Thyroid gland (tissue), 4 donors: ENCODE measurements around the gene FBXO31. TPM values are rescaled to one million over a fixed set of nuclear protein-coding genes. Genes with fewer than 3 reads are reported as not detected.

Experiments used
- DNase-seq, 2 donors: peaks; one replicate each; pipeline ENCODE4 v3.0.0-alpha.2; 2019
- H3K27ac ChIP-seq, 3 donors: fragments of 200-600 bp; sonication (generic); 1 replicate in 2 of 3; 2 replicates in 1 of 3; pipeline ENCODE4 v1.5.1; 2016 to 2019; ENCODE audit warnings: mild to moderate bottlenecking in 1 of 3, moderate library complexity in 1 of 3
- H3K27me3 ChIP-seq: fragments of 200-600 bp; sonication (generic); one replicate; pipeline ENCODE4 v1.5.1; 2019
- H3K36me3 ChIP-seq, 2 donors: fragments of 200-600 bp; sonication (generic); one replicate each; pipeline ENCODE4 v1.5.1; 2016 to 2019
- H3K4me1 ChIP-seq, 2 donors: fragments of 200-600 bp; sonication (generic); one replicate each; pipeline ENCODE4 v1.5.1; 2017 to 2019
- H3K4me3 ChIP-seq, 3 donors: fragments of 200-600 bp; sonication (generic); replicated peaks in 1 of 3; 1 replicate in 2 of 3; 2 replicates in 1 of 3; pipeline ENCODE4 v1.5.1; 2016; ENCODE audit warnings: mild to moderate bottlenecking in 1 of 3
- H3K9me3 ChIP-seq: fragments of 200-600 bp; sonication (generic); one replicate; pipeline ENCODE4 v1.5.1; 2017
- CTCF ChIP-seq, 6 experiments: fragments of 200-600 bp in 3 of 6; fragments of 450-650 bp in 3 of 6; sonication (generic) in 3 of 6; IDR thresholded peaks; one replicate each; pipeline ENCODE4 v1.5.1; 2016 to 2019; ENCODE audit warnings: antibody characterized with exemption in 6 of 6, mild to moderate bottlenecking in 2 of 6, inconsistent platforms in 1 of 6, moderate library complexity in 1 of 6
- POLR2A ChIP-seq, 2 donors: fragments of 450-650 bp; IDR thresholded peaks; one replicate each; pipeline ENCODE4 v1.6.1; 2017; ENCODE audit warnings: antibody characterized with exemption in 2 of 2, mild to moderate bottlenecking in 2 of 2, moderate library complexity in 1 of 2
- WGBS, 2 donors: methylation state at CpG; one replicate each; pipeline ENCODE4 v1.1.5; 2017; 5-methylcytosine and 5-hydroxymethylcytosine counted together
- intact Hi-C: fragments of 100-400 bp; cut with DNase I; formaldehyde crosslinking; loops from one replicate; pipeline ENCODE4 v1.15.1; 2023
- total RNA-seq, 4 donors: library from RNA; depleted of rRNA; stranded (reverse); fragments of >200 nt; gene quantifications; one replicate each; pipeline ENCODE4 v1.2.3, GENCODE V29; 2016

Gene FBXO31
- total RNA-seq, 4 donors from 2014 or later: 23.8 to 62.5 (median 54.9) TPM

- peaks cover 4 to 26% of the 10 kb centered on the region in 2 donors for H3K4me1 ChIP-seq
- H3K27me3 ChIP-seq: no peaks in the 10 kb centered on the region
- peaks cover 0 to 8% of the 10 kb centered on the region in 2 donors for H3K36me3 ChIP-seq
- WGBS, 2 donors: 81 to 89% methylated on average over 14 of the region's 14 CpGs
- TF ChIP-seq POLR2A (IDR thresholded peaks at IDR 0.05) (no peak), CTCF (IDR thresholded peaks at IDR 0.05) (no peak)
- H3K27ac ChIP-seq: no peak overlapping the region
- no peak for DNase-seq
- no peak overlapping the region for H3K4me3 ChIP-seq
- H3K9me3 ChIP-seq: no peaks in the 10 kb centered on the region
- intact Hi-C loops: no loop called here
Measured at GRCh38 chr16:87369117-87369765, 14.3 kb downstream of the FBXO31 start.

GRCh38 chr16:87368029-87368770 lies 15.4 kb downstream of the FBXO31 start:
- Histone ChIP-seq H3K36me3 (peaks cover 0 to 8% of the 10 kb centered on the region in 2 donors), H3K4me1 (peaks cover 14 to 35% of the 10 kb centered on the region in 2 donors), H3K4me3 (no peak overlapping the region), H3K27me3 (no peaks in the 10 kb centered on the region), H3K9me3 (no peaks in the 10 kb centered on the region), H3K27ac (no peak overlapping the region)
- TF ChIP-seq POLR2A (IDR thresholded peaks at IDR 0.05) (no peak), CTCF (IDR thresholded peaks at IDR 0.05) (no peak)
- DNase-seq: no peak
- intact Hi-C loops: no loop called here
- 75 to 88% methylated on average over 5 of the region's 5 CpGs for WGBS, 2 donors

- Histone ChIP-seq H3K27me3 (no peaks in the 10 kb centered on the region), H3K4me1 (peaks cover 14 to 40% of the 10 kb centered on the region in 2 donors), H3K4me3 (no peak overlapping the region), H3K9me3 (no peaks in the 10 kb centered on the region), H3K36me3 (peaks cover 0 to 8% of the 10 kb centered on the region in 2 donors), H3K27ac (no peak overlapping the region)
- no peak for DNase-seq
- intact Hi-C loops: no loop called here
- TF ChIP-seq POLR2A (IDR thresholded peaks at IDR 0.05) (no peak), CTCF (IDR thresholded peaks at IDR 0.05) (no peak)
- WGBS, 2 donors: 87 to 88% methylated on average over 9 of the region's 9 CpGs
Measured at GRCh38 chr16:87367529-87367928, 16.0 kb downstream of the FBXO31 start.

- Histone ChIP-seq H3K36me3 (peaks cover 0 to 8% of the 10 kb centered on the region in 2 donors), H3K4me3 (no peak overlapping the region), H3K4me1 (peaks cover 14 to 40% of the 10 kb centered on the region in 2 donors), H3K9me3 (no peaks in the 10 kb centered on the region), H3K27ac (no peak overlapping the region), H3K27me3 (no peaks in the 10 kb centered on the region)
- DNase-seq: no peak
- intact Hi-C loops: no loop called here
- TF ChIP-seq POLR2A (IDR thresholded peaks at IDR 0.05) (no peak), CTCF (IDR thresholded peaks at IDR 0.05) (no peak)
- WGBS, 2 donors: 85 to 100% methylated on average over 1 of the region's 1 CpG
Measured at GRCh38 chr16:87366930-87367329, 16.6 kb downstream of the FBXO31 start.

GRCh38 chr16:87366288-87366687 lies 17.3 kb downstream of the FBXO31 start:
- no peak for TF ChIP-seq CTCF (IDR thresholded peaks at IDR 0.05)
- TF ChIP-seq POLR2A (IDR thresholded peaks at IDR 0.05): no peak
- no peaks in the 10 kb centered on the region for H3K27me3 ChIP-seq
- 89 to 92% methylated on average over 4 of the region's 4 CpGs for WGBS, 2 donors
- no peak overlapping the region for H3K27ac ChIP-seq
- H3K4me1 ChIP-seq: peaks cover 14 to 40% of the 10 kb centered on the region in 2 donors
- H3K4me3 ChIP-seq: no peak overlapping the region
- H3K9me3 ChIP-seq: no peaks in the 10 kb centered on the region
- H3K36me3 ChIP-seq: peaks cover 5 to 8% of the 10 kb centered on the region in 2 donors
- intact Hi-C loops: no loop called here
- no peak for DNase-seq
